Uterus (tissue), 4 donors: Measurements from ENCODE around the gene QRSL1. TPM values are rescaled to one million over a fixed set of nuclear protein-coding genes. Genes with fewer than 3 reads are reported as not detected.

Experiments
- DNase-seq, 2 donors: peaks; one replicate each; pipeline ENCODE4 v3.0.0-alpha.2; 2019 to 2020
- H3K27ac ChIP-seq, 2 donors: fragments of 200-600 bp; sonication (generic); 1 replicate in 1 of 2; 2 replicates in 1 of 2; pipeline ENCODE4 v1.5.1; 2016 to 2018
- H3K27me3 ChIP-seq, 2 donors: fragments of 200-600 bp; sonication (generic); one replicate each; pipeline ENCODE4 v1.5.1; 2018 to 2019; ENCODE audit warnings: control low read depth in 1 of 2
- H3K36me3 ChIP-seq, 2 donors: fragments of 200-600 bp; sonication (generic); one replicate each; pipeline ENCODE4 v1.5.1; 2019; ENCODE audit warnings: control low read depth in 1 of 2
- H3K4me1 ChIP-seq, 2 donors: fragments of 200-600 bp; sonication (generic); one replicate each; pipeline ENCODE4 v1.5.1; 2018 to 2019; ENCODE audit warnings: control low read depth in 1 of 2
- H3K4me3 ChIP-seq, 2 donors: fragments of 200-600 bp; sonication (generic); 1 replicate in 1 of 2; 2 replicates in 1 of 2; pipeline ENCODE4 v1.5.1; 2018 to 2019; ENCODE audit warnings: mild to moderate bottlenecking in 1 of 2
- H3K9me3 ChIP-seq, 2 donors: fragments of 200-600 bp; sonication (generic); one replicate each; pipeline ENCODE4 v1.5.1; 2019; ENCODE audit warnings: control low read depth in 1 of 2
- CTCF ChIP-seq, 4 experiments: fragments of 200-600 bp in 2 of 4; fragments of 450-650 bp in 2 of 4; sonication (generic) in 2 of 4; IDR thresholded peaks; one replicate each; pipeline ENCODE4 v1.5.1; 2016 to 2019; ENCODE audit warnings: antibody characterized with exemption in 4 of 4, mild to moderate bottlenecking in 2 of 4, moderate library complexity in 1 of 4
- POLR2A ChIP-seq, 2 donors: fragments of 450-650 bp; IDR thresholded peaks; one replicate each; pipeline ENCODE4 v1.6.1; 2016; ENCODE audit warnings: antibody characterized with exemption in 2 of 2, mild to moderate bottlenecking in 1 of 2, moderate library complexity in 1 of 2
- intact Hi-C: fragments of 100-400 bp; cut with DNase I; formaldehyde crosslinking; loops from one replicate; pipeline ENCODE4 v1.15.1; 2023; ENCODE audit warnings: low total_unique reads
- small RNA-seq: library from RNA; depleted of rRNA; stranded (forward); fragments of <200 nt; gene quantifications from one replicate; pipeline ENCODE3, GENCODE V24; 2016
- total RNA-seq, 4 donors: library from RNA; depleted of rRNA in 3 of 4; stranded (reverse); fragments of >200 nt in 3 of 4; gene quantifications; one replicate each; pipeline versions ENCODE4 v1.1.0 to v1.2.4, GENCODE V29; 2014 to 2023
- donor health status: DM: yes; HTN: yes; CAD: no.

Gene QRSL1
- total RNA-seq, 4 donors from 2014 or later = 10.9 to 22.0 (median 13.3) TPM

- intact Hi-C loops = no loop called here
- H3K27me3 ChIP-seq = no peaks in the 10 kb centered on the region
These were observed 84.9 kb downstream of the QRSL1 start for GRCh38 chr6:106714281-106714680.

GRCh38 chr6:106715922-106716321, 86.5 kb downstream of the QRSL1 start:
- no peaks in the 10 kb centered on the region for H3K9me3 ChIP-seq
- no peaks in the 10 kb centered on the region for H3K27me3 ChIP-seq
- no peaks in the 10 kb centered on the region for H3K36me3 ChIP-seq
- intact Hi-C loops = no loop called here
- no peak for DNase-seq
- no peaks in the 10 kb centered on the region for H3K4me1 ChIP-seq
- no peak overlapping the region for H3K4me3 ChIP-seq
- TF ChIP-seq POLR2A (IDR thresholded peaks at IDR 0.05) = no peak
- TF ChIP-seq CTCF (IDR thresholded peaks at IDR 0.05) = no peak
- no peak overlapping the region for H3K27ac ChIP-seq

More at GRCh38 chr6:106714281-106714680, 84.9 kb downstream of the QRSL1 start:
- Histone ChIP-seq H3K9me3 (no peaks in the 10 kb centered on the region), H3K36me3 (no peaks in the 10 kb centered on the region), H3K27ac (no peak overlapping the region), H3K4me1 (no peaks in the 10 kb centered on the region), H3K4me3 (no peak overlapping the region)
- no peak for DNase-seq
- no peak for TF ChIP-seq POLR2A (IDR thresholded peaks at IDR 0.05)
- TF ChIP-seq CTCF (IDR thresholded peaks at IDR 0.05) = no peak

- Histone ChIP-seq H3K27me3 (no peaks in the 10 kb centered on the region), H3K4me1 (no peaks in the 10 kb centered on the region), H3K9me3 (no peaks in the 10 kb centered on the region), H3K4me3 (no peak overlapping the region), H3K27ac (no peak overlapping the region), H3K36me3 (no peaks in the 10 kb centered on the region)
- no peak for DNase-seq
- no peak for TF ChIP-seq CTCF (IDR thresholded peaks at IDR 0.05)
- no peak for TF ChIP-seq POLR2A (IDR thresholded peaks at IDR 0.05)
- intact Hi-C loops = no loop called here
These were observed 87.6 kb downstream of the QRSL1 start for GRCh38 chr6:106716966-106717365.

Small RNA genes within 50 kb of the gene (small RNA-seq; reads per million reads assigned to genes)
- not detected for gene RNU6-527P

Other genes starting within 250 kb of the QRSL1 start
- 1 to 10 TPM in 3 of 4 donors, not detected in 1; 2.0 to 5.9 (median 5.8) TPM for gene RTN4IP1, start 80 bp upstream of the QRSL1 start, total RNA-seq